D721Med (cell line): ENCODE results near the gene CLSTN2.

ENCODE experiments used
- DNase-seq: peaks from one replicate; pipeline ENCODE4 v3.0.0; 2011; ENCODE audit warnings: low spot score; ENCODE audit not compliant: insufficient read length
- FAIRE-seq: peaks from 2 replicates; lab custom pipeline; 2011; peaks lifted over from hg19 to GRCh38; lab: Jason Lieb, UNC
- TF ChIP-seq, protein P1 (sequence below): IDR thresholded peaks from 2 replicates; pipeline ENCODE4 v1.5.1; 2012; ENCODE audit warnings: mild to moderate bottlenecking, control low read depth; ENCODE audit not compliant: insufficient read depth; ENCODE audit errors: missing control alignments

CLSTN2 gene

DNA sequence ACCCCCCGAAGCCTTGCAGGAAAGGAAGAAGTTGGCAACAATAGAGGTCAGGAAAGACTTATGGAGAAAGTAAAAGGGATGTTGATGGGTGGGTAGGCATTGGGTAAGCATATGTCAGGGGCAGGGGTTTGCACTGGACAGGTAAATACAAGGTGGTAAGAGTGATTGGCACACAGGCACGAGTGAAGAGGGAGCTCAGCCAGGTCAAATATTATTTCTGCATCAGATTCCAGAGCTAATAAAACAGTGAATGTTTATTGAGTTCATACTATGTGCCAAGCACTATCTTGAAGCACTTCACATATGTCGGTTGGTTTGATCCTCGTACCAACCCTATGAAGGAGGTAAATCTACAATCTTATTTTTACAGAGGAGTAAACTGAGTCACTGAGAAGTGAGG is 6.6 kb downstream of the CLSTN2 start:
- DNase-seq: no peak
- TF ChIP-seq, protein P1, sequence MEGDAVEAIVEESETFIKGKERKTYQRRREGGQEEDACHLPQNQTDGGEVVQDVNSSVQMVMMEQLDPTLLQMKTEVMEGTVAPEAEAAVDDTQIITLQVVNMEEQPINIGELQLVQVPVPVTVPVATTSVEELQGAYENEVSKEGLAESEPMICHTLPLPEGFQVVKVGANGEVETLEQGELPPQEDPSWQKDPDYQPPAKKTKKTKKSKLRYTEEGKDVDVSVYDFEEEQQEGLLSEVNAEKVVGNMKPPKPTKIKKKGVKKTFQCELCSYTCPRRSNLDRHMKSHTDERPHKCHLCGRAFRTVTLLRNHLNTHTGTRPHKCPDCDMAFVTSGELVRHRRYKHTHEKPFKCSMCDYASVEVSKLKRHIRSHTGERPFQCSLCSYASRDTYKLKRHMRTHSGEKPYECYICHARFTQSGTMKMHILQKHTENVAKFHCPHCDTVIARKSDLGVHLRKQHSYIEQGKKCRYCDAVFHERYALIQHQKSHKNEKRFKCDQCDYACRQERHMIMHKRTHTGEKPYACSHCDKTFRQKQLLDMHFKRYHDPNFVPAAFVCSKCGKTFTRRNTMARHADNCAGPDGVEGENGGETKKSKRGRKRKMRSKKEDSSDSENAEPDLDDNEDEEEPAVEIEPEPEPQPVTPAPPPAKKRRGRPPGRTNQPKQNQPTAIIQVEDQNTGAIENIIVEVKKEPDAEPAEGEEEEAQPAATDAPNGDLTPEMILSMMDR: no peak
- FAIRE-seq: no peak

DNA sequence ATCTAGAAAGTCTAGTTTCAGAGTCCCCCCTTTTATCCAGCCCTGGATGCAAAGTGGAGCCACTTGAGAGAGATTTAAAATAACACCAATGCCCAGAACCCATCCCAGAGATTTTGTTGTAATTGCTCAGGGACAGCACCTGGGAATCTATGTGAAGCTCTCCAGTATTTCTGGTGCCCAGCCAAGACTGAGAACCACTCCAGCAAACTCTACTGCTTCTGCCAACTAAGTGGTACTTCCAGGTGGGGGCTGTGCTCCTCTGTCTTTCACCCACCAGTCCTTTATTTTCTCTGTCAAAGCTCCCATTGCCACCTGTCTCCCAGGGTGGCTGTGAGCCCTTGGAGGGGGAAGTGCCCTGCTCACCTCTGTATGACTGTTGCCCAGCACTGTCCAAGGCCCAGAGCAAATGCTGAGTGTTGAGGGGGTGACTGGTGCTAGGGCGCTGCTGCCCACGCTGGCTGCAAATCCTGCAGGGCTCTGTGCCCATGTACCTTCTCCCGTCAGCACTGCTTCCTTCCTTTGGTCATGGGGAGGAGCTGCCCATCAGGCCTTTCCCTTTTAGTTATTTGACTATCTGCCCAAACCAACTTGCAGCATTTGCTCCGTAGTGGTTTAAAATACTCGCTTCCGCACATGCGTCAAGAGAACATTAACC is 9.4 kb downstream of the CLSTN2 start:
- TF ChIP-seq, protein P1: no peak
- no peak for FAIRE-seq
- DNase-seq: no peak

DNA sequence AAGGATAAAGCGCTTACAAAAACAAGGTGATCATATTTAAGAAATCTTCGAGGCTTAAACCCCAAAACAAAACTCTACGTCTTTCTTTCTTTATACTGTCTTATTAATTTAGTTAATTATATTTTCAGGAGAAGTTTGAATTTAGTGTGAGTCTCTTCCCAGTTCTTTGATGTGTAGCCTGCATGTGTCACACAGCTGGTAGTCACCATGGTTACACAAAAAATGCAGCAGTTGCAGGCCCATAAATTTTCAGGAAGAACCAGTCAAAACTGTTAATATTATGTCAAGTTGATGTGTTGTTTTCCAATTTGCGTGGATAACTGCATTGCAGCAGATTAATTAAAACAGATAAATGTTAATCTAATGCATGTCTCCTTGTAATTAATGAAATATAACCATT is 10.4 kb downstream of the CLSTN2 start:
- TF ChIP-seq, protein P1: no peak
- no peak for DNase-seq
- no peak for FAIRE-seq

DNA sequence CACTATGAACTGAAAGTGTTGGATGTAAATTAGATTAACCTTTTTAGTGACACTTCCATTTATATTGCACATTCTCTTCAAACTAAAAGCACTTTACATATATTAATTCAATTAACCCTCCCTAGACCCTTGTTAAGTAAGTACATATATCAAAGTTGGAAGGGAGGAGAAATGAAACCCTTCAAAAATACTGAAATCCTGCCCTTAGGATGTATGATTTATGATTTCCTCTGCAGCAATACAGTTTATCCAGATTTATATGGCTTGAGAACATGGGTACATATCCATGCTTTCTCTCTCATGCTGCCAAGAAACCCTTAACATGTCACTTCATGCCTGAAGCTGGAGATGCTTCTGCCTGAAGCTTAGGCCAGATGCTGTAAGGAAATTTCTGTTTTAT is 11.0 kb downstream of the CLSTN2 start:
- FAIRE-seq: no peak
- DNase-seq: no peak
- TF ChIP-seq, protein P1: no peak

DNA sequence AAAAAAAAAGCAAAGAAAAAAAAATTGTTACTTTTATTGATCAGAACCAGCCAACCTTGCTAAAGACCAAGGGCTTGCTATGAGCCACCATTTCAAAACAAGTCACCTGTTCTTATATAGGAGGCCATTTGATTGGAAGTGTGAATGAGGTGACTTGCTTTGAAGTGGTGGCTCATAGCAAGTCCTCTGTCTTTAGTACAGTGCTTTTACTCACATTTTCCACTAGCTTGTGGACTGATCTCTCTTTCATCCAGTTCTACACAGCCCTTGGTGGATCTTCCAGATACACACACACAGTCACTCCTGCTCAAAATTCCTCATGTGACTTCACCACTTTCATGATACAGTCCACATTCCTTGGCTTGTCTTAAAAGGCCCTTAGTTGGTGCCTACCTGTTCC is 13.5 kb downstream of the CLSTN2 start:
- TF ChIP-seq, protein P1: no peak
- DNase-seq (no peak), FAIRE-seq (no peak)

DNA sequence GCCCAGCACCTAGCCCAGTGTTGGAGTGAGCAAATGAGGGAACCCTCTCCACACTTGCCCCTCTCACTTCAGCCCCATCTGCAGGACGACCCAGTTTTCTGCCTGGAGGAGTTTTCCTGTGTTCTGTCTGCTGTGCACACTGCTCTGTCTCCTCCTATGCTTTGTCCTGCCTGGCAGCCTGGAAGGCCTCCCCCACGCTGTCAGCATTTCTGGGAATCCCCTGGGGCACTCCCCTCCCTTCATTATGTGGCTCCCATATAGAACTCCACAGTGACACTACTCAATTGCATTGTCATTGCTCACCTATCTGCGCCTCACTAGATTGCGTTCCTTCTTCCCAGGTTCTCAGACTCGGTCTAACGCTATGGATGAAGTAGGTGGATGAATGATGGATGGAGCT is 13.9 kb downstream of the CLSTN2 start:
- TF ChIP-seq, protein P1: no peak
- FAIRE-seq: no peak
- DNase-seq: no peak

DNA sequence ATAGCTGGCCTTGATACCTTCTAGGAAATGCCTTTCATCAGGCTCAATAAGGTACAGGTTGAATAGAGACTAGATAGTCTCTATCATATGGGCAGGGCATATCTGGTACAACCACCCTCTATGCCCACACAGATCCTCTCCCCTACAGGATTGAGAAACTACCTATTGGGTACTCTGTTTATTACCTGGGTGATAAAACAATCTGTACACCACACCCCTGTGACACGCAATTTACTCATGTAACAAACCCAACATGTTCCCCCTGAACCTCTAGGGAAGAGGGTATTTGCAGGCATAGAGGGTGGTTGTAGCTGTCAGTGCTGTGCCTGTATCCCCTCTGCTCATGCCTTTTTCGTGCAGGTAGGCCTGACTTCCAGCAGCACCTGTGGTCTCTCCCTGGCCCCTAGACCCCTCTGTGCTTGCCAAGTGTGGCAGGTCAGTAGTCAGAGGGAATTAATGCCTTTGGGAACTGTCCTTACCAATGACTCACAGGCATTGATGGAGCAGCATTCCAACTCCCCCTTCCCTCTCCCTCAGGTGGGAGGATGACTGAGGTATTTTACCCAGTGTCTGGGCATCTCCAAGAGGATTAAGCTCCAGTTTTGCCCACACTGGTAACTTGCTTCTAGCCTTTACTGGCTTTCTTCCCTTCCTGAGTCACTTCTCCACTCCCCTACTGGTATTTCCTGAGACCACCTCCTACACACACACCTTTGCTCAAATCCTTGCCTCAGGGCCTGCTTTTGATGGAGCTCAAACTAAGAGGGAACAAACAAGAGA is 18.3 kb downstream of the CLSTN2 start:
- TF ChIP-seq, protein P1: no peak
- DNase-seq (no peak), FAIRE-seq (no peak)
